Natural killer cell (primary cell): ENCODE results near the gene TCHP. TPM values are rescaled to one million over a fixed set of nuclear protein-coding genes. Genes with fewer than 3 reads are reported as not detected.

ENCODE experiments used
- ATAC-seq, 3 donors: fragments of 150-1000 bp in 2 of 3; fragments of 200-7000 bp in 1 of 3; cut with Tn5 transposase; 1 replicate in 1 of 3; 2 replicates in 2 of 3; pipeline ENCODE4 v1.10.0; 2021; ENCODE audit warnings: mild to moderate bottlenecking in 2 of 3, moderate library complexity in 2 of 3
- DNase-seq, 2 donors: peaks; one replicate each; pipeline versions ENCODE4 v3.0.0 to v3.0.0-alpha.2; 2013 to 2021; ENCODE audit warnings: mixed read lengths in 1 of 2
- H3K27ac ChIP-seq: one replicate; pipeline ENCODE4 v1.5.1; 2013; ENCODE audit warnings: mild to moderate bottlenecking, low read length
- H3K27me3 ChIP-seq: one replicate; pipeline ENCODE4 v1.6.1; 2013; ENCODE audit warnings: low read length; ENCODE audit not compliant: control insufficient read depth, insufficient read depth
- H3K36me3 ChIP-seq: one replicate; pipeline ENCODE4 v1.6.1; 2013; ENCODE audit warnings: low read length; ENCODE audit not compliant: control insufficient read depth, insufficient read depth
- H3K4me1 ChIP-seq: one replicate; pipeline ENCODE4 v1.6.1; 2013; ENCODE audit warnings: low read length; ENCODE audit not compliant: control insufficient read depth, insufficient read depth
- H3K4me3 ChIP-seq: one replicate; pipeline ENCODE4 v1.5.1; 2013; ENCODE audit warnings: low read length
- H3K9me3 ChIP-seq: one replicate; pipeline ENCODE4 v1.6.1; 2013; ENCODE audit warnings: low read length; ENCODE audit not compliant: control insufficient read depth, insufficient read depth
- H3K27ac Mint-ChIP-seq, 2 donors: one replicate each; pipeline ENCODE4 v1.8.0; 2022; ENCODE audit warnings: mild to moderate bottlenecking in 2 of 2, mixed read lengths in 2 of 2, moderate library complexity in 1 of 2
- H3K27me3 Mint-ChIP-seq, 2 donors: one replicate each; pipeline ENCODE4 v1.8.0; 2022; ENCODE audit warnings: low read depth in 2 of 2, mixed read lengths in 2 of 2
- H3K36me3 Mint-ChIP-seq: one replicate; pipeline ENCODE4 v1.8.0; 2022; ENCODE audit warnings: mixed read lengths
- H3K4me1 Mint-ChIP-seq, 2 donors: one replicate each; pipeline ENCODE4 v1.8.0; 2022; ENCODE audit warnings: mixed read lengths in 2 of 2
- H3K4me3 Mint-ChIP-seq: one replicate; pipeline ENCODE4 v1.8.0; 2022; ENCODE audit warnings: mild to moderate bottlenecking, moderate library complexity, mixed read lengths
- H3K9me3 Mint-ChIP-seq, 2 donors: one replicate each; pipeline ENCODE4 v1.8.0; 2022; ENCODE audit warnings: mixed read lengths in 2 of 2
- CTCF ChIP-seq: fragments of 200-600 bp; IDR thresholded peaks from one replicate; pipeline ENCODE4 v1.8.0; 2022; ENCODE audit warnings: antibody characterized with exemption
- WGBS: methylation state at CpG from one replicate; pipeline ENCODE4 v1.1.7; 2013; ENCODE audit warnings: missing lambda C conversion rate; ENCODE audit not compliant: insufficient coverage; 5-methylcytosine and 5-hydroxymethylcytosine counted together
- intact Hi-C: fragments of 100-400 bp; cut with micrococcal nuclease; formaldehyde crosslinking; loops from one replicate; pipeline ENCODE4 v1.14.2; 2022
- total RNA-seq, 4 donors: library from RNA; stranded (reverse); fragments of 120-200 nt in 1 of 4; gene quantifications; one replicate each; pipeline versions ENCODE4 v1.2.3 to v1.2.4, GENCODE V29; 2013 to 2022

TCHP gene
- total RNA-seq, 3 donors from 2014 or later (not counting 1 experiment from before 2014, with no cell fraction given): 33.7 to 42.5 (median 38.7) TPM

- no peaks in the 10 kb centered on the region for H3K9me3 ChIP-seq
- Mint-ChIP-seq H3K4me3 (no peak overlapping the region), H3K36me3 (peaks cover 60% of the 10 kb centered on the region), H3K4me1 (peaks cover 18 to 24% of the 10 kb centered on the region in 2 donors), H3K27ac (peak overlapping the region; percentile 21 to 80), H3K27me3 (no peaks in the 10 kb centered on the region), H3K9me3 (no peaks in the 10 kb centered on the region)
- TF ChIP-seq CTCF: no peak
- intact Hi-C loops: no loop called here
- no peaks in the 10 kb centered on the region for H3K27me3 ChIP-seq
- H3K36me3 ChIP-seq: peaks cover 67% of the 10 kb centered on the region
- WGBS: 97% methylated on average over 7 of the region's 7 CpGs
- H3K4me1 ChIP-seq: peaks cover 5% of the 10 kb centered on the region
- ATAC-seq: no peak
- no peak overlapping the region for H3K27ac ChIP-seq
- DNase-seq: no peak
- no peak overlapping the region for H3K4me3 ChIP-seq
Observed at GRCh38 chr12:109951751-109952150, 51.7 kb downstream of the TCHP start.

DNA sequence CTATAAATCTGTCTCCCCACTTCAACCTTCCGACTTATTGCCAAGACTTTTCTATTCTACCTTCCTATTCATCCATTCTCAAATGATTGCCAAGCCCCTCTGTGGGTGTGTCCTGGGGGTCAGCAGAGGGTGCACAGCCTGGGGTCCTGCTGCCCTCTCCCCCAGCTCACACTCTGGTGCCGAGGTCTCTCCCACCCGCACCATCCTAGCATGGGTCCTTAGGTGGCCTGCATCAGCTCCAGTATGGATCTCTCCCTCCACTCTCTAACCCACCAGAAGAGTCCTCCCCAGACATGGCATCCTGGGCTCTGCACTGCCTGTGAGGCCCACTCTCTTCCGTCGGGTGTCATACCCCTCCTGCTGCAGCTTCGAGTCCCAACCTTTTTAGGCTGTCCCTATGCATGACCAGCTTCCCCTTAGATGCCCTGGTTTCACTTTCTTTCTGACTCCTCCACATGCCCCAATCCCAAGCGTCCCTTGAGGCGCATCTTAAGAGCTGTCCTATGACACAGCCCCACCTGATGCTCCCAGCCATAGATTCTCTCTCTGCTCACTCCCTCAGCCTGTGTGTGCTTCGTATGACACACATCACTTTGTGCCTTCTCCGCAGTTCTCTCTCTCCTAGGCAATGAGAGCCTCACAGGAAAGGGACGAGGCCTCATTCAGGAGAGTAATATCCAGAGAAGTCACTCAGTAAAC, 52.2 kb downstream of the TCHP start:
- Histone ChIP-seq H3K27ac (no peak overlapping the region), H3K4me1 (no peaks in the 10 kb centered on the region), H3K4me3 (no peak overlapping the region), H3K27me3 (no peaks in the 10 kb centered on the region), H3K9me3 (no peaks in the 10 kb centered on the region), H3K36me3 (peaks cover 66% of the 10 kb centered on the region)
- WGBS: 86% methylated on average over 11 of the region's 11 CpGs
- ATAC-seq (no peak), DNase-seq (no peak)
- Mint-ChIP-seq H3K36me3 (peaks cover 54% of the 10 kb centered on the region), H3K4me3 (no peak overlapping the region), H3K27ac (peak overlapping the region in 1 of 2 donors; percentile 21), H3K4me1 (peaks cover 12 to 18% of the 10 kb centered on the region in 2 donors), H3K9me3 (no peaks in the 10 kb centered on the region), H3K27me3 (no peaks in the 10 kb centered on the region)
- intact Hi-C loops: no loop called here
- TF ChIP-seq CTCF: no peak

DNA sequence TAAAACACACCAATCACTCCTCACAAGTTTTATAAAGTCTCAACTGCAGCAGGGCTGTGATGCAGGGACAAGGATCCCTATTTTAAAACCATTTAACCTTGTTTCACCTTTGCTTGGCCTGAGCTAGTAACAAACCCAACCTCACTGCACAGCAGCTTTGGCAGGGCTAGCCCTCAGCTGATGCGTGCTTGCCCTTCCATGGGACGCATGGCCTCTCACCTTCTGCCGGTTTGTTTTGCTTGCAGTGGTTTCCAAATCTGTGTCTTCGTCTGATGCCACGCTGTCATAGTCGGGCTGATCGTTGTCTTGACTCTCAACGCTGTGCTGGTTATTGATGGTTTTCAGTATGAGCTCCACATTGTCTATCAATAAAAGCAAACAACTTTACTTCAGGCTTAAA, 52.8 kb downstream of the TCHP start:
- intact Hi-C loops: no loop called here
- H3K27ac Mint-ChIP-seq: peak overlapping the region in 1 of 2 donors; percentile 21
- peaks cover 7 to 13% of the 10 kb centered on the region in 2 donors for H3K4me1 Mint-ChIP-seq
- DNase-seq (no peak), ATAC-seq (no peak)
- no peaks in the 10 kb centered on the region for H3K27me3 Mint-ChIP-seq
- Histone ChIP-seq H3K4me1 (no peaks in the 10 kb centered on the region), H3K36me3 (peaks cover 65% of the 10 kb centered on the region), H3K9me3 (no peaks in the 10 kb centered on the region), H3K27me3 (no peaks in the 10 kb centered on the region), H3K4me3 (no peak overlapping the region), H3K27ac (no peak overlapping the region)
- WGBS: 96% methylated on average over 8 of the region's 8 CpGs
- H3K4me3 Mint-ChIP-seq: no peak overlapping the region
- no peak for TF ChIP-seq CTCF
- H3K9me3 Mint-ChIP-seq: no peaks in the 10 kb centered on the region
- peaks cover 52% of the 10 kb centered on the region for H3K36me3 Mint-ChIP-seq

- no peak for DNase-seq
- no peaks in the 10 kb centered on the region for H3K9me3 Mint-ChIP-seq
- 97% methylated on average over 5 of the region's 5 CpGs for WGBS
- Histone ChIP-seq H3K27ac (no peak overlapping the region), H3K4me1 (no peaks in the 10 kb centered on the region), H3K4me3 (no peak overlapping the region), H3K27me3 (no peaks in the 10 kb centered on the region), H3K9me3 (no peaks in the 10 kb centered on the region), H3K36me3 (peaks cover 63% of the 10 kb centered on the region)
- TF ChIP-seq CTCF: no peak
- ATAC-seq: no peak
- H3K4me3 Mint-ChIP-seq: no peak overlapping the region
- H3K4me1 Mint-ChIP-seq: peaks cover 0 to 8% of the 10 kb centered on the region in 2 donors
- H3K36me3 Mint-ChIP-seq: peaks cover 44% of the 10 kb centered on the region
- no peaks in the 10 kb centered on the region for H3K27me3 Mint-ChIP-seq
- H3K27ac Mint-ChIP-seq: peak overlapping the region in 1 of 2 donors; percentile 21
- intact Hi-C loops: no loop called here
Observed at GRCh38 chr12:109953656-109954055, 53.6 kb downstream of the TCHP start.
